Hepatic stellate cell (primary cell): ENCODE measurements around the gene USHBP1.
"Not testable (repeated sequence)": the region's sequence is repeated elsewhere in the genome, so short reads cannot be mapped to it uniquely, and the experiment has no call there.

Source experiments
- DNase-seq: peaks from one replicate; pipeline ENCODE4 v3.0.0; 2011; ENCODE audit warnings: low spot score

The USHBP1 gene

GRCh38 chr19:17294051-17294891 lies 29.7 kb upstream of the USHBP1 start:
- DNase-seq: no peak

- no peak for DNase-seq
These were observed 29.1 kb upstream of the USHBP1 start for GRCh38 chr19:17293605-17294004.

GRCh38 chr19:17292301-17293074 lies 27.9 kb upstream of the USHBP1 start:
- DNase-seq: peak; percentile 97

GRCh38 chr19:17289489-17289888 lies 24.9 kb upstream of the USHBP1 start:
- DNase-seq: peak; percentile 99

- DNase-seq: no peak
These were observed 22.2 kb upstream of the USHBP1 start for GRCh38 chr19:17286752-17287151.

GRCh38 chr19:17286263-17286662 lies 21.7 kb upstream of the USHBP1 start:
- no peak for DNase-seq

GRCh38 chr19:17285415-17286135 lies 21.0 kb upstream of the USHBP1 start:
- DNase-seq: no peak

GRCh38 chr19:17283504-17283996 lies 19.0 kb upstream of the USHBP1 start:
- DNase-seq: no peak

GRCh38 chr19:17282488-17283125 lies 18.1 kb upstream of the USHBP1 start:
- DNase-seq: peak; percentile 87

- DNase-seq: peak; percentile 74
These were observed 17.1 kb upstream of the USHBP1 start, which contains the start of gene ANKLE1 for GRCh38 chr19:17281391-17282304. Gene ANKLE1 (plus strand): TSS chr19:17281901. CDS start chr19:17281921, 20 bp downstream.

- no peak for DNase-seq
These were observed 14.9 kb upstream of the USHBP1 start for GRCh38 chr19:17279436-17279835.

- no peak for DNase-seq
These were observed 11.1 kb upstream of the USHBP1 start for GRCh38 chr19:17275441-17276175.

GRCh38 chr19:17274892-17275291 lies 10.3 kb upstream of the USHBP1 start:
- not testable (repeated sequence) for DNase-seq

- DNase-seq: no peak
These were observed 4.2 kb upstream of the USHBP1 start for GRCh38 chr19:17268754-17269153.

GRCh38 chr19:17266975-17267788 lies 2.6 kb upstream of the USHBP1 start, which contains the start of gene BABAM1:
Gene BABAM1 (plus strand): TSS chr19:17267443. CDS start chr19:17268807, 1,364 bp downstream.
- peak; percentile 100 for DNase-seq

GRCh38 chr19:17266589-17266974 lies 2.0 kb upstream of the USHBP1 start:
- no peak for DNase-seq

GRCh38 chr19:17266026-17266425 lies 1.5 kb upstream of the USHBP1 start:
- no peak for DNase-seq

GRCh38 chr19:17263712-17264640 lies 569 bp downstream of the USHBP1 start:
- DNase-seq: no peak
